NCI-H2029 (cell line): Measurements from ENCODE around the gene BAZ1B.
"Not testable (repeated sequence)": the region's sequence is repeated elsewhere in the genome, so short reads cannot be mapped to it uniquely, and the experiment has no call there.

Experiments
- DNase-seq: peaks from one replicate; lab custom pipeline; 2025; lab: John Stamatoyannopoulos, UW

BAZ1B gene

DNA sequence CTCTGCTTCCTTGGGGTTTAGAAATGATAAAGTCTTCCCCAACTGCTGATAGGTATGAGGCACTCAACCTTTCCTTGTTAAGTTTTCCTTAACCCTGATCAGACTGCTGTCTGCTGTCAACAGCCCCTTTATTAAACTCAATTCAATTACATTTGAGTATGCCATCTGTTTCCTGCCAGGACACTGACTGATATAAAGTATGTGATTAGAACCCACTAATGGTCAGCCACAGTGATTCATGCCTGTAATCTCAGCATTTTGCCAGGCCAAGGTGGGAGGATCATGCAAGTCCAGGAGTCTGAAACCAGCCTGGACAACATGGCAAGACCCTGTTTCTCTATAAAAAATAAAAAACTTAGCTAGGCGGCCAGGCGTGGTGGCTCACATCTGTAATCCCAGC lies 18.1 kb downstream of the BAZ1B start:
- DNase-seq = no peak

DNA sequence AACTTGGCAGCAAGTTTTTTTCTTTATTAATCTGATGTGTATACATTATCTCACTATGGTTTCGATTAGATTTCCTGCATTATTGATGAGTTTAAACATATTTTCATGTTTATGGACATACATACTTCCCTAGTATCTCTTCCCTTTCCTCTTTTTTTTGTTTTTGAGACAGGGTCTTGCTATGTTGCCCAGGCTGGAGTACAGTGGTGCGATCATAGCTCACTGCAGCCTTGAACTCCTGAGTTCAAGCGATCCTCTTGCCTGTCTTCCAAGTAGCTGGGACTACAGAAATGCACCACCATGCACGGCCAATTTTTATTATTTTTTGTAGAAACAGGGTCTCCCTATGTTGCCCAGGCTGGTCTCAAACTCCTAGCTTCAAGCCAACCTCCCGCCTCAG lies 18.9 kb downstream of the BAZ1B start:
- DNase-seq = no peak

DNA sequence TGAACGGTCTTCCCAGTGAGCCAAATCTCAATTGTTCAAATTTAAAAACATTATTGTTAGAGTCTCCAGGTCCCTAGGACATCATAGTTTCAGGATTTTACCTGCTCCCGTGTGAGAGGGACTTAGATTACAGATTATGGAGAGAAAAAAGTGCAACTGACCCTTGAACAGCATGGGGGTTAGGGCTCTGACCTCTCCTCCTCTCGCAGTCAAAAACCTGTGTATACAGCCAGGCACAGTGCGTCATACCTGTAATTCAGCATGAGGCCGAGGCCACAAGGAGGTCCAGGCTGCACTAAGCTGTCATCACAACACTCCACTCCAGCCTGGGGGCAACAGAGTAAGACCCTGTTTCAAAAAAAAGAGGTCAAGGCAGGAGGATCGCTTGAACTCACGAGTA lies 25.5 kb downstream of the BAZ1B start:
- DNase-seq = no peak

DNA sequence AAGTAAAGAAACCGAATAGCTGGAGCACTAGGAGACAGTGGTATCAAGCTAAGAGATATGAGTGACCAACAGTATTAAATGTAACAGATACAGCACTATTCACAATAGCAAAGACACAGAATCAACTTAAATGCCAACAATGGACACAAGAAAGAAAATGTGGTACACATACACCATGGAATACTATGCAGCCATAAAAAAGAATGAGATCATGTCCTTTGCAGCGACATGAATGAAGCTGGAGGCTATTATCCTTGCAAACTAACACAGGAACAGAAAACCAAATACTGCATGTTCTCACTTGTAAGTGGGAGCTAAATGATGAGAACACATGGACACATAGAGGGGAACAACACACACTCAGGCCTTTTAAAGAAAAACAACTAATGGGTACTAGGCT lies 26.6 kb downstream of the BAZ1B start:
- DNase-seq = not testable (repeated sequence)

DNA sequence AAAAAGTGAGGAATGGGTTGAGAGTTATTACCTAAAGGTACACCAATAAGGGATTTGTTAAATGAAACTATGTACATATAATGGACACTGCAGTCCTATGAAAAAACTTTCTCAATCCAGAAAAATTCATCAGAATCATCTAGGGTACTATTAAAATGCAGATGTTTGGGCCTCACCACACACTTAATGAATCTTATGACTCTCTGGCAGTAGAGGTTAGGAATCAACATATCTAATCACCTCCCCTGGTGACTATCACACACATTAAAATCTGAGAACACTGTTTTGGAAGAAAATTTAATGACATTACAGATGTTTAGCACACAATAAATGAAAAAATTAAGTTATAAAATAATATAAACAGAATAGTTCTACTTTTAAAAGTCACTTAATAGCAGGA lies 32.1 kb downstream of the BAZ1B start:
- DNase-seq = no peak

DNA sequence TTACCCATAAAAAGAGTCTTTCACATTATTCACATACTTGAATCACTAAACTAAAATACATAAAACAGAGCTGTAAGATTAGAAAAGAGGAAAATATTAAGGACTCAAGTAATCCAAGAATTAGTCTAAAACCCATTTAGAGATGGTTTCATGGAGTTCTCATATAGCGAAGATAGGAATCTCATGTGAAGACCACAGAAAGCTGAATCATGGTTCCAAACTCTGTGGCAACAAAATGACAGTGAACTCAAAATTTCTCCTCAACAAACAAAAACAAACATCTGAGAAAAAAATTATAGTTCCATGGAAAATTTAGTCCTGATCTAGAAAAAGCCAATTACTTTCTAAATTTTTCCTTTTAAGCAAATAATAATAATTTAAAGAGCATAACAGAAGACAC lies 34.6 kb downstream of the BAZ1B start:
- no peak for DNase-seq

DNA sequence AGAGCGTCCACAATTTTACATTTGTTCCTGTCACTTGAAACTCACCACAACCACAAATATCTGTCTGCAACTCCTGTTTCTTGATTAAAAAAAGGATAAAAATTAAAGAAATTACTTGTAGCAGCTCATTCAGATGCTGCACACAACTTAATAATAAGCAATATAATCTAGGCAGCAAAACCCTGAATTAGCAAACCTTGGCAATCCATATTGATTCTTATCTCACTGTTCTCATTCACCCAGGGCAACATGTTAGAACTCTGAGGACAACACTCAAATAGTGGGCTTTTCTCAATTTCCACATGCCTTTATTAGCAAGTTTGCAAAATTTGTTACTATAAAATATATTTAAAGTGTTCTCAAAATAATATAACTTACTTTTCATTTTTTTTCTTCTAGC lies 38.9 kb downstream of the BAZ1B start:
- DNase-seq = no peak

DNA sequence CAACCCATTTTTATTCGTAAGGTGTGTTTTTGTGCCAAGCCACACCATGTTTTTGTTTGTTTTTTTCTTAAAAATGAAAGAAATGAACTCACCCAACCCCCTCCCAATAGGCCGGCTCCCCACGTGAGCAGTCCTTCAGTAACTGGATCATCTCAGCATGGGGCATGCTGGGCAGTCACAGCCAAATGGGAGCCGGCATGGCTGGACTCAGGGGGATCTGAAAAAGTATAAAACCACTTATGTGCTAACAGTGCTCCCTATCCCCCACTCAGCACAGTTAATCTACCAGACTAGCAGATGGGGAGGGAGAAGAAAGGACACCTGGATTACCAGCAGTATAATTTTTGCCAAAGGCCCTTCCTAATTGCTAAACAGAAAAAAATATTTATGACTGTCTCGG lies 39.3 kb downstream of the BAZ1B start:
- no peak for DNase-seq

DNA sequence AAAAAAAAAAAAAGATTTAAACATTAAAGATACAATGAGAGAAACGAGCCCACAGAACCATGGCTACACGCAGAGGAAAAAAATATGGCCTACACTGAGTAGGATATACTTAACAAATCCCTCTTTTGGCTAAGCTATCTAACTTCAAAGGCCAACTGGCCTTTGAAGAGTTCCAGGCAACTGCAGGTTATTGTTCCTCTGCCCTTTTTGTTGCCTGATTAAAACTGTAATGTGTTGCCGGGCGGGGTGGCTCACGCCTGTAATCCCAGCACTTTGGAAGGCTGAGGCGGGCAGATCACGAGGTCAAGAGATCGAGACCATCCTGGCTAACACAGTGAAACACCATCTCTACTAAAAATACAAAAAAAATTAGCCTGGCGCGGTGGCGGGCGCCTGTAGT lies 40.6 kb downstream of the BAZ1B start:
- not testable (repeated sequence) for DNase-seq

DNA sequence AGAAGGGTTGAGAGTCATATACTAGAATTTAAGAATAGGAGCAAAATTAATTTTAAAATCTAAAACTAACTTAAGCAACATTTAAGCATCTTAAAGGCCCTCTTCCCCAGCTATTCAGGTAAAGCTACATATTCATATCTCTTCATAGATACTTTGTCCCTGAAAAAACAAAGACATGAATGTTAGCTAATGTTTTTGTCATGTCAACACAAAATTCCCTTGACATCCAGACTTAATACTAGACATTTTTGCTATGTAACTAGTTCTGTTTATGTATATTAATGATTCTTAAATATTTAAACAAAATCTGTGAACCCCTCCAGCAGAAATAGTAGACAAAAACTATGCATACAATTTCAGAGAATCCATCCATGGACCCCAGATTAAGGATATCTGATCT lies 43.5 kb downstream of the BAZ1B start:
- no peak for DNase-seq

DNA sequence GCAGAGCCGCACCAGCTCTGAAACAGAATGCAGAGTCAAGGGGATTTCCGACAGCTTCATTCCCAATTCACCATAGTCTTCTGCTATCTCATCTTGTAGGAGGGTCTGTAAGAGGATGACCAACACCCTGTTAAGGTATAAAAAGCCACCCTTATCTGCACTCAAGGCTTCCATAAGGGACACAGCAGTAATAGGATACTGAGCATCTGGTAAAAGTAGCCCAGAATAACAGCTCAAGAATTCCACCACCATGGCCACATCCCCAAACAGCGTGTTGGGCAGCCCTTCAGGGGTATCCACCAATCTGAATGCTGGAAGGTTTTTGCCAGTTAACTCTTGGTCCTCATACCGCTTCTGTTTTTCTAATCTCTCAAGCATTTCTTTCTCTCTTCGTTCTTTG lies 44.7 kb downstream of the BAZ1B start:
- no peak for DNase-seq

DNA sequence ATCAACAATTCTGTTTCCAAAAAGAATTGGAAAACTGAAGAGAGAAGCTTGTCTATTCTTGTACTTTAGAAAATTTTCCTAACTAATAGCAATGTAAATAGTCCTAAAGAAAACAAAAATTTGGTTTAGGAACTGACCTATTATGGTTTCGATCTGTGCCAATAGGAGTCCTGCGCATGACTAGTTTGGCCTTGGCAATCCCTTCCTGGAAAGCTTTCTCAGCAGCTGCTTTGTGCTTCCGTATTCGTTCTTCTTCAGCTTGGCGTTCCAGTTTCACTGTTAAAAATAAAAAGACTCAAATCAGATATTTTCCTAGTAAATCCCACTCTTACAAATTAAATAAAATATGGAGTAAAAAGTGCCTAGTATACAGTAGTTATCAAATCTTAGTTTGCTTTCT lies 51.9 kb downstream of the BAZ1B start:
- DNase-seq = no peak

DNA sequence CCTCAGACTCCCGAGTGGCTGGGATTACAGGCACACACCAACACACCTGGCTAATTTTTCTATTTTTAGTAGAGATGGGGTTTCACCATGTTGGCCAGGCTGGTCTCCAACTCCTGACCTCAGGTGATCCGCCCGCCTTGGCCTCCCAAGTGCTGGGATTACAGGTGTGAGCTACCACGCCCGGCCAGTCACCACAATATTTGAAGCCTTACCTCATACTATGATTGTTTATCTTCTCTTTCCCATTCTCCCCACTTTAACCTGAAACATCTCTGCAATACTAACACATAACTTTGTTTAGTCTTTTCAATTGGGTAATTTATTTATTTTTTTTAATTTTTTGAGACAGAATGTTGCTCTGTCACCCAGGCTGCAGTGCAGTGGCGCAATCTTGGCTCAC lies 55.0 kb downstream of the BAZ1B start:
- DNase-seq = not testable (repeated sequence)

DNA sequence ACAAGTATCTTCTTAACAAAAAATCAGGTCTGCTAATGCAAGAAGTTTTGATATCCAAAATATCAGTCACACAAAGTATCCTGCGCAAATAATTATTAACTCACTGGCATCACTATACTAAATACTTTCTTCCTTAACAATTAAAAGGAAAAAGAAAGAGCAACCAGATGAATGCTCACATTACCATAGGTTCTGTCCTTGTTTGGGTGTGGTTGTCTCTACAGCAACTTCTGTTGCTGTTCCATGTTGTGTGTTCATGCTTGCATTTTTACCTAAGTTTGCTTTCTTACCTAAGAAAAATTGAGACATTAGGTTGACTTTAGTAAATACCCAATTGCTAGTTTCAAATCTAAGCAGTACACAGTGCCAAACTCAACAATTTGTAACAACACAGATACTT lies 56.0 kb downstream of the BAZ1B start:
- no peak for DNase-seq

DNA sequence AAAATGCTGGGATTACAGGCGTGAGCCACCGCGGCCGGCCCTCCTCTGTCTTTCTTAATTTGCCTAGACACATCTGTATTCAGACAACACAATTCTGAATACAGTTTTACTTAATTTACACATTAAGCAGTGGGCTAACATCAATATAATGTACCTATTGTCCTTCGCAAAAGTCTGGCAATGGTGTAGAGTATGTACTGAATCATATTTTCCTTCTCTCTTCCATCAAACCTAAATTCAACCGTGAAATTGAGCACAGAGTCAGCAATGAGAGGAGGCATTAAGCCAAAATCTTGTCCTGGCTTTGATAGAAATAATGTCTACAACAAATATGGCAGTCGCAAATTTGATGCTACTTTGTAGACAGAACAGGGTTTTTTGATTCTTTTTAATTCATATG lies 58.1 kb downstream of the BAZ1B start:
- no peak for DNase-seq

DNA sequence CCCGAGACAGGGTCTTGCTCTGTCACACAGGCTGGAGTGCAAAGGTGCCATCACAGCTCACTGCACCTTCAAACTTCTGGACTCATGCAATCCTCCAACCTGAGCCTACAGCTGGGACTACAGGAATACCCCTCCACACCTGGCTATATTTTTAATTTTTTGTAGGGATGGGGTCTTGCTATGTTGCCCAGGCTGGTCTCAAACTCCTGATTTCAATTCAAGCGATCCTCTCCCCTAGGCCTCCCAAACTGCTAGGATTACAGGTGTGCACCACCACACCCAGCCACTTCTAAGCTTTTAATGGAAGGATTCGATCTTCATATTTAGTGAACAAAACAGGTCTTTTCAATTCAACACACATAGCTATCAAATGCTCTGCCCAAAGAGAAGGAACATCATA lies 58.8 kb downstream of the BAZ1B start:
- no peak for DNase-seq

DNA sequence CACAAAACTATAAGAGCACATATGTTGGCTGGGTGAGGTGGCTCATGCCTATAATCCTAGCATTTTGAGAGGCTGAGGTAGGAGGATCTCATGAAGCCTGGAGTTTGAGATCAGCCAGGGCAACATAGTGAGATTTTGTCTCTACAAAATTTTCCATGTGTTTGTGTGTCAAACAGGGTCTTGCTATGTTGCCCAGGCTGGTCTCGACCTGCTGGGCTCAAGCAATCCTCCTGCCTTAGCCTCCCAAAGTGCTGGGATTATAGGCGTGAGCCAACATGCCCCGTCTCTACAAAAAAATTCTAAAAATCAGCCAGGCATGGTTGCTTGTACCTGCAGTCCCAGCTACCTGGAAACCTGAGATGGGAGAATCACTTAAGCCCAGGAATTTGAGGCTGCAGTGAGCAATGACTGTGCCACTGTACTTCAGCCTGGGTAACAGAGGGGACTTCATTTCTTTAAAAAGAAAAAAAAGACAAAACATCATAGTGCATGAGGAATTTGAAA lies 60.3 kb downstream of the BAZ1B start:
- no peak for DNase-seq

DNA sequence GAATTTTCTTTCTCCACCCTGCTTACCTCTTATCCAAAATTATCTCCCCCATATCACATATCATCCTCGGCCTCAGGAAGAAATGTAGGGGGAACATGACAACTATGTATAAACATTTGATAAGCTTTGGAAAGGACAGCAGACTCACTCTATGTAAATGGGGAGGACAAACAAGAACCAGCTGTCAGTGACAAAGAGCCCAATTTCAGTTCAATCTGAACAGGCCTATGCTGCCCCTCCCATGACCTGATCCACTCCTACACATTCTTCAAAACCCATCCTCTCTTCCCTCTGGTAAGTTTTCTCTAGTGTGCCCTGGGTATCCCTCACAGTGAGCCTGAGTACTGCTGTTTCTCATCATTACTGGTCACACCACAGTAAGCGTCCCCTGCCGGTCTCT lies 67.7 kb downstream of the BAZ1B start:
- no peak for DNase-seq

DNA sequence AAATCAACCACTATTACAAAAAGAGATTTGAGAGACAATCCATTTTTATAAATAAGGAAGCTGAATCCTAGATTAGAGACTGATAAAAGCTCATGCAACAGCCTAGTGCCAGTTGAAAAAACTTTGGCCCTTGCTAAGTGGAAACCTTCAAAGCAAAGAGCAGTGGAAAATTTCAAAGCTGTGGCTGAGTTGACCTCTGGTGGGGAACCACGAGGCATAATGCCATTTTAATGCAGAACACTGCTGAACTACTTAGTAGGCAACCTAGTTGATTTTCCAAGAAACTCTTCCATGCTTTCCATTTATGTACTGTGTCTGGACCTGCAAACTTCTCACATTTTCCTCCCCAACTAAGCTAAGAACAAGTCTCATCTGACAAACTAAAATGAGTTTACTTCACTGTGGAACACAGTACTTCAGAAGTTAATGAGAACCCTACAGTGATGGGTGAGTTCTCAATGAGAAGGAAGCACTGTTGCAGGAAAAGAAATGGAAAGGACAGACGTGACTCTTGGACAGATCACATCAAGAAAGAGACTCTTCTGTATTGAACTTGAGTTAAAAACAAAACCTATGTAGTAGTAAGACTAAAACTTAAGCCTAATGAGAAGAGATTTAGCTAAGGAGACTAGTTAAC lies 69.0 kb downstream of the BAZ1B start:
- DNase-seq = no peak

DNA sequence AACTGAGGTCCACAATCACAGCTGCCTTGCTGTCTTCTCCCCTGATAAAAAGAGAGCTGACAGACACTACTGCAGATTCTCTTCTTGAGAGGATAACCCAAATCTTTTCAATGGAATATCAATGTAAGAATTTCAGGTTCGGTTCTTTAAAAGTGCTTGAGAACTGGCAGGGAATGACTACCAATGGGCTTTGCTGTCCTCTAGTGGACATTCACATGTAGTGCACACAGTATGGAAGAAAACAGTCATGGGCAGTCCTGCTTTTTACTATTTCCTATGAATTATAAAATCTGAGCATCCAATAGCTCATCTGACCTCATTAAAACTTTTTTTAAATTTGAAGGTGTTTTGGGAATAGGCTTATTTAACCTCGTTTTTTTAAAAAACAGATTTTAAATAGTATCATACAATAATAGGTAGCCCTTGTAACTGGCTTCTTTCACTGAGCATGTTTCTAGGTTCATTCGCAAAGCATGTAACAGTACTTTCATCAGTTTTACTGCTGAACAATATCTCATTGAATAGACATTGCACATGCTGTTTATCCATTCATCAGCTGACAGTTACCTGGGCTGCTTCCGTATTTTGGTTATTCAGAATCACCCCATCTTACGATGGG lies 70.2 kb downstream of the BAZ1B start:
- DNase-seq = peak; percentile 55

DNA sequence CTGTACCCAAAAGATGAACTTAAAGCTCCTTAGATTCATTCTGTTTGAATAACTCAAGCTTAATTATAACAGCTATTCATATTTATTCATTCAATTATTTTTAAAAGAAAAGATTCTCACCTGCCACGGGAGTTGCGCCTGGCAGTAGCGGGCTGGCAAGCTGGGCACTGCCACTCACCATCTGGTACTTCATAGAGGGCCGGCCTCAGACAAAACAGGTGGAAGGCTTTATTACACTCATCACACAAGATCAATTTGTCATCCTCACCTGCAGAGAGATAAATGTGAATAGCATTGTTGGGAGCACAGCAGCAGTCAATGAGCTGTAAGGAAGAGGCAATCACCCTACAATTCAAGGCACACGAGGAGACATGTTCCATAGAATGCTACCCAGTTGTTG lies 72.7 kb downstream of the BAZ1B start:
- DNase-seq = peak; percentile 26

DNA sequence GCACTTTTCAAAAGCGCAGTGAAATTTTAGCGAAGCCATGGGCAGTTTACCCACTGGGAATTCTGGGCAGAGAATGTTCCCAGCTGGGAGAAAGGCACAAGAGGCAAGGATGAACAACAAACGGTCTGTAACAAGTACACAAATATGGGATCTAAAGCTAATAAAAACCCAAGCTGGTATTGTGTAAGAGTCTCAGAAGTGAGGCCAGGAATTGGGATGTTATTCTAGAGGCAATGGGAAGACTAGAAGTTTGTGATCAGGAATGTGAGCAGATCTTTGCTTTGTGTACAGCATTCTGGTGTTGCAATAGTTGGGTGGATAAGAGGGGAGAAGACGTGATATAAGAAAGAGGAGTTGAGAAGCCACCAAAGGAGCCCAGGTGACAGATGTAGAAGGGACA lies 73.5 kb downstream of the BAZ1B start:
- DNase-seq = no peak

DNA sequence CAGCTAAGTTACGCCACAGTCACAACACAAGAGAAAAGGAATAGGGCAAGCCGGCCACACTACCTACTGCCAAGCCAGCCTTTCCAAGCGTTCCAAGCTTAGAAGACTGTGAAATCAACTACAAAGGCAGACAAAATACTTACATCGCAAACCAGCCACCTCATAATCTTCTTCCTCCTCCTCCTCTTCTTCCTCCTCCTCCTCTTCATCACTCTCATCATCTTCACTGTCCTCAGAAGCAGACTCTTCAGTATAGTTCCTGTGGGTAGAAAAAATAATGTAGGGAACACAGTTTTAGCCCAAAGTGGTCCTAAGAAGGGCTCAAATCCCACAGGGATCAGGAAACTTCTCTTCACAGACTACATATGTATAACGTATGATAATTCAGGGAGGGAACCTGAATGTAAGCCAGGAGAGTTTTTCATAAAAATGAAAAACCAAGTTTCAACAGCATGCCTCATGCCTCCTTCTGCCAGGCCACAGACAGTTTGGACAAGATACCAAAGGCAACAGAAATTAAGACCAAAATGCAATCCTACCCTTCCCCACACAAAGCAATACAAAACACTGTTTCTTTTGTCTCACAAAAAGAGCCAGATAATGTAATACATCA lies 74.9 kb downstream of the BAZ1B start:
- no peak for DNase-seq

DNA sequence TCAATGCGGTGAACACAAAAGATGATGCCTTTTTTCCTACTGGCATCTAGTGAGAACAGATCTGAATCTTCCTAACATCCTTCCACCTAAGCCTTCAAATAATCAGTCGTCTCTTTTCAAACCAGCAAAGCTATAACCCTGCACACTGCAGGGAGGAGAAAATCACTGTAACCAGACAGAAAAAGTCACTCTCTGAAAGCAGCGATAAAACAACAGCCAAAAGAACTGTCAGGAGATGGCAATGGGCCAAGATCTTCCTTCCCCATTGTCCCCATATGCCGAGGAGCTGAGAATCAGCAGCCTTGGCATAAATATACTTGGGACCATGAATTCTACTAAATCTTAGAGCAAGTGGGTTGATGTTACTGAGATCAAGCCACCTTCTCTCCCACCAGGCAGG lies 75.4 kb downstream of the BAZ1B start:
- no peak for DNase-seq
